BE2C (cell line): Measurements from ENCODE around the gene PIGO.

Experiments
- DNase-seq: peaks from one replicate; pipeline ENCODE4 v3.0.0-alpha.2; 2020
- H3K27me3 ChIP-seq: fragments of 250-450 bp; sonication (Bioruptor Pico); 2 replicates; pipeline ENCODE4 v1.5.1; 2020; ENCODE audit warnings: mild to moderate bottlenecking
- H3K36me3 ChIP-seq: fragments of 250-450 bp; sonication (Bioruptor Pico); 2 replicates; pipeline ENCODE4 v1.5.1; 2020; ENCODE audit warnings: mild to moderate bottlenecking
- H3K4me1 ChIP-seq: fragments of 250-450 bp; sonication (Bioruptor Pico); 2 replicates; pipeline ENCODE4 v1.5.1; 2020
- H3K4me3 ChIP-seq: 2 replicates; pipeline ENCODE4 v1.5.1; 2011; ENCODE audit warnings: low read depth, low read length
- H3K9me3 ChIP-seq: fragments of 250-450 bp; sonication (Bioruptor Pico); 2 replicates; pipeline ENCODE4 v1.5.1; 2020
- CTCF ChIP-seq: IDR thresholded peaks from 2 replicates; pipeline ENCODE4 v1.5.1; 2012; ENCODE audit warnings: mild to moderate bottlenecking, low read depth, low read length

PIGO gene

GRCh38 chr9:35107297-35108290 lies 11.2 kb upstream of the PIGO start:
- peaks cover 10% of the 10 kb centered on the region for H3K4me1 ChIP-seq
- no peak overlapping the region for H3K4me3 ChIP-seq
- H3K27me3 ChIP-seq, result no peaks in the 10 kb centered on the region
- DNase-seq, result no peak
- no peak for TF ChIP-seq CTCF
- H3K36me3 ChIP-seq, result no peaks in the 10 kb centered on the region
- H3K9me3 ChIP-seq, result no peaks in the 10 kb centered on the region

- H3K36me3 ChIP-seq, result peaks cover 3% of the 10 kb centered on the region; the same call in 1 of the 2 replicates
- no peak overlapping the region for H3K4me3 ChIP-seq
- no peaks in the 10 kb centered on the region for H3K9me3 ChIP-seq
- no peak for DNase-seq
- TF ChIP-seq CTCF, result no peak
- no peaks in the 10 kb centered on the region for H3K27me3 ChIP-seq
- peaks cover 7% of the 10 kb centered on the region for H3K4me1 ChIP-seq
Measured at GRCh38 chr9:35106343-35106730, 9.9 kb upstream of the PIGO start.

- H3K4me1 ChIP-seq, result peaks cover 7% of the 10 kb centered on the region
- DNase-seq, result no peak
- no peaks in the 10 kb centered on the region for H3K27me3 ChIP-seq
- no peaks in the 10 kb centered on the region for H3K9me3 ChIP-seq
- H3K4me3 ChIP-seq, result no peak overlapping the region
- H3K36me3 ChIP-seq, result peaks cover 3% of the 10 kb centered on the region
- no peak for TF ChIP-seq CTCF
Measured at GRCh38 chr9:35105571-35106342, 9.4 kb upstream of the PIGO start.

GRCh38 chr9:35105126-35105525 lies 8.7 kb upstream of the PIGO start:
- H3K9me3 ChIP-seq, result no peaks in the 10 kb centered on the region
- H3K4me1 ChIP-seq, result peaks cover 7% of the 10 kb centered on the region
- TF ChIP-seq CTCF, result no peak
- no peak for DNase-seq
- H3K36me3 ChIP-seq, result peaks cover 8% of the 10 kb centered on the region
- H3K4me3 ChIP-seq, result no peak overlapping the region
- no peaks in the 10 kb centered on the region for H3K27me3 ChIP-seq

GRCh38 chr9:35104586-35104985 lies 8.2 kb upstream of the PIGO start:
- TF ChIP-seq CTCF, result no peak

More at GRCh38 chr9:35104586-35104985, 8.2 kb upstream of the PIGO start:
- H3K9me3 ChIP-seq, result no peaks in the 10 kb centered on the region
- H3K4me1 ChIP-seq, result peaks cover 7% of the 10 kb centered on the region
- no peak for DNase-seq
- no peaks in the 10 kb centered on the region for H3K27me3 ChIP-seq
- no peak overlapping the region for H3K4me3 ChIP-seq
- H3K36me3 ChIP-seq, result peaks cover 10% of the 10 kb centered on the region
